Measurements from ENCODE around the gene TMEM260. TPM values are rescaled to one million over a fixed set of nuclear protein-coding genes. Genes with fewer than 3 reads are reported as not detected.
"Not testable (repeated sequence)": the region's sequence is repeated elsewhere in the genome, so short reads cannot be mapped to it uniquely, and the experiment has no call there.

TMEM260 gene
- total and polyA plus RNA-seq, 2 experiments from 2014 or later = 19.7 to 28.7 TPM

- peak; percentile 41 for DNase-seq (ENCODE audit: low spot score)
- no peak overlapping the region for H2AFZ ChIP-seq
- no peak overlapping the region for H3K4me3 ChIP-seq
- no peaks in the 10 kb centered on the region for H3K27me3 ChIP-seq
- H3K4me2 ChIP-seq = no peak overlapping the region
- H3K36me3 ChIP-seq (replicated peaks; ENCODE audit: insufficient read depth, low read depth) = no peaks in the 10 kb centered on the region
- no peaks in the 10 kb centered on the region for H3K79me2 ChIP-seq
- 63% methylated on average over 3 of the region's 3 CpGs for WGBS (ENCODE audit: low lambda C conversion rate, missing lambda C conversion rate)
- H3K4me1 ChIP-seq (ENCODE audit: insufficient read depth) = peaks cover 15% of the 10 kb centered on the region
- no peak for TF ChIP-seq EZH2 (IDR thresholded peaks at IDR 0.05; ENCODE audit: borderline replicate concordance)
- peak overlapping the region; percentile 84 for H3K27ac ChIP-seq
- no peaks in the 10 kb centered on the region for H3K9me3 ChIP-seq (ENCODE audit: low read depth)
- no peaks in the 10 kb centered on the region for H4K20me1 ChIP-seq (ENCODE audit: insufficient read depth, poor library complexity, severe bottlenecking)
- no peaks in the 10 kb centered on the region for H3K9me2 ChIP-seq (replicated peaks; ENCODE audit: insufficient read depth)
Observed at GRCh38 chr14:56666716-56667115, 87.1 kb downstream of the TMEM260 start.

GRCh38 chr14:56667290-56667689 lies 87.7 kb downstream of the TMEM260 start:
- H3K79me2 ChIP-seq; H3K9me3 ChIP-seq (ENCODE audit: low read depth); H2AFZ ChIP-seq; H3K27me3 ChIP-seq; DNase-seq (ENCODE audit: low spot score); H3K9me2 ChIP-seq (replicated peaks; ENCODE audit: insufficient read depth); H3K36me3 ChIP-seq (replicated peaks; ENCODE audit: insufficient read depth, low read depth); H3K4me3 ChIP-seq; H3K4me2 ChIP-seq; H4K20me1 ChIP-seq (ENCODE audit: insufficient read depth, poor library complexity, severe bottlenecking): not testable (repeated sequence)
- peaks cover 15% of the 10 kb centered on the region for H3K4me1 ChIP-seq (ENCODE audit: insufficient read depth)
- H3K27ac ChIP-seq = peak overlapping the region; percentile 84
- 89% methylated on average over 7 of the region's 11 CpGs for WGBS (ENCODE audit: low lambda C conversion rate, missing lambda C conversion rate)

GRCh38 chr14:56676042-56676441 lies 96.4 kb downstream of the TMEM260 start:
- no peak overlapping the region for H3K4me2 ChIP-seq
- no peaks in the 10 kb centered on the region for H3K4me1 ChIP-seq (ENCODE audit: insufficient read depth)
- H3K79me2 ChIP-seq = no peaks in the 10 kb centered on the region
- H3K9me3 ChIP-seq (ENCODE audit: low read depth) = no peaks in the 10 kb centered on the region
- H2AFZ ChIP-seq = no peak overlapping the region
- H3K4me3 ChIP-seq = no peak overlapping the region
- no peak for DNase-seq (ENCODE audit: low spot score)
- H3K27me3 ChIP-seq = no peaks in the 10 kb centered on the region
- WGBS (ENCODE audit: low lambda C conversion rate, missing lambda C conversion rate) = 65% methylated on average over 5 of the region's 5 CpGs
- no peaks in the 10 kb centered on the region for H3K9me2 ChIP-seq (replicated peaks; ENCODE audit: insufficient read depth)
- no peak overlapping the region for H3K27ac ChIP-seq
- TF ChIP-seq CTCF (IDR thresholded peaks at IDR 0.05; ENCODE audit: poor library complexity) = no peak
- no peak for TF ChIP-seq EZH2 (IDR thresholded peaks at IDR 0.05; ENCODE audit: borderline replicate concordance)
- TF ChIP-seq EZH2phosphoT487 (IDR thresholded peaks at IDR 0.05; ENCODE audit: low read depth, severe bottlenecking, unreplicated experiment) = no peak
- no peaks in the 10 kb centered on the region for H3K36me3 ChIP-seq (replicated peaks; ENCODE audit: insufficient read depth, low read depth)
- H4K20me1 ChIP-seq (ENCODE audit: insufficient read depth, poor library complexity, severe bottlenecking) = no peaks in the 10 kb centered on the region

GRCh38 chr14:56678838-56679237 lies 99.2 kb downstream of the TMEM260 start:
- H3K79me2 ChIP-seq = no peaks in the 10 kb centered on the region
- no peak overlapping the region for H3K4me3 ChIP-seq
- H2AFZ ChIP-seq = no peak overlapping the region
- no peak overlapping the region for H3K27ac ChIP-seq
- 89% methylated on average over 3 of the region's 3 CpGs for WGBS (ENCODE audit: low lambda C conversion rate, missing lambda C conversion rate)
- no peaks in the 10 kb centered on the region for H4K20me1 ChIP-seq (ENCODE audit: insufficient read depth, poor library complexity, severe bottlenecking)
- H3K27me3 ChIP-seq = no peaks in the 10 kb centered on the region
- no peaks in the 10 kb centered on the region for H3K36me3 ChIP-seq (replicated peaks; ENCODE audit: insufficient read depth, low read depth)
- no peak for DNase-seq (ENCODE audit: low spot score)
- H3K4me2 ChIP-seq = no peak overlapping the region
- TF ChIP-seq EZH2 (IDR thresholded peaks at IDR 0.05; ENCODE audit: borderline replicate concordance) = no peak
- no peak for TF ChIP-seq CTCF (IDR thresholded peaks at IDR 0.05; ENCODE audit: poor library complexity)
- TF ChIP-seq EZH2phosphoT487 (IDR thresholded peaks at IDR 0.05; ENCODE audit: low read depth, severe bottlenecking, unreplicated experiment) = no peak
- H3K9me3 ChIP-seq (ENCODE audit: low read depth) = no peaks in the 10 kb centered on the region
- H3K9me2 ChIP-seq (replicated peaks; ENCODE audit: insufficient read depth) = no peaks in the 10 kb centered on the region
- H3K4me1 ChIP-seq (ENCODE audit: insufficient read depth) = no peaks in the 10 kb centered on the region

Data from hepatocyte (in vitro differentiated cells).